Brain microvascular endothelial cell (primary cell): Measurements from ENCODE around the gene STAT1.

Experiments
- DNase-seq: peaks from one replicate; pipeline ENCODE4 v3.0.0-alpha.2; 2020
- H3K27ac ChIP-seq: fragments of 250-450 bp; sonication (Bioruptor Pico); 2 replicates; pipeline ENCODE4 v1.5.1; 2020; ENCODE audit warnings: mild to moderate bottlenecking, moderate library complexity
- H3K27me3 ChIP-seq: fragments of 250-450 bp; sonication (Bioruptor Pico); replicated peaks from 2 replicates; pipeline ENCODE4 v1.5.1; 2020; ENCODE audit warnings: mild to moderate bottlenecking
- H3K36me3 ChIP-seq: fragments of 250-450 bp; sonication (Bioruptor Pico); replicated peaks from 2 replicates; pipeline ENCODE4 v1.5.1; 2020; ENCODE audit warnings: mild to moderate bottlenecking
- H3K4me3 ChIP-seq: 2 replicates; pipeline ENCODE4 v1.5.1; 2011; ENCODE audit warnings: low read depth, mild to moderate bottlenecking, control low read depth, low read length, moderate library complexity
- in situ Hi-C: cut with HindIII; loops from 2 replicates; pipeline ENCODE4 v1.10.0; 2017; ENCODE audit warnings: low sequenced_read_pairs, low pct_ligation_motif_present
- TF ChIP-seq, protein P1 (sequence below): IDR thresholded peaks from 2 replicates; pipeline ENCODE4 v1.5.1; 2011; ENCODE audit warnings: low read depth, mild to moderate bottlenecking, moderate library complexity, low read length, control low read depth, inconsistent platforms; ENCODE audit errors: missing control alignments

STAT1 gene

DNA sequence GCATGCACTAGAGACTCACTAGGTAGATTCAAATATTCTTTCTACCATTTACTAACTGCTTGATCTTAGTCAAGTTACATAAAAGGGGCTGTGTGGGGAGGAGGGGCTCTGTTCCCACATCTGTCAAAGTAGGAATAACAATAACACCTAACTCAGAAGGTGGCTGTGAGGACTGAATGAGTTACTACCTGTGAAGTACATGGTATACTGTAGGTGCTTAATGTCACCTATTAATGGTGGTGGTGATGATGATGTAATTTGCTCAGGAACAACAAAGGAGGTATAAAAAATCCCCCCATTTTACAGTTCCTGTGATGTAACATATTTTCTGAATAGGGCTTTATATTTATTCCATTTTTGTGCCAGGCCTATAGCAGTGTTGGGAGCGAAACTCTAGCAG lies 40.7 kb downstream of the STAT1 start:
- Histone ChIP-seq H3K27ac (no peak overlapping the region), H3K36me3 (peaks cover 82% of the 10 kb centered on the region), H3K4me3 (no peak overlapping the region), H3K27me3 (no peaks in the 10 kb centered on the region)
- DNase-seq: no peak
- TF ChIP-seq, protein P1, sequence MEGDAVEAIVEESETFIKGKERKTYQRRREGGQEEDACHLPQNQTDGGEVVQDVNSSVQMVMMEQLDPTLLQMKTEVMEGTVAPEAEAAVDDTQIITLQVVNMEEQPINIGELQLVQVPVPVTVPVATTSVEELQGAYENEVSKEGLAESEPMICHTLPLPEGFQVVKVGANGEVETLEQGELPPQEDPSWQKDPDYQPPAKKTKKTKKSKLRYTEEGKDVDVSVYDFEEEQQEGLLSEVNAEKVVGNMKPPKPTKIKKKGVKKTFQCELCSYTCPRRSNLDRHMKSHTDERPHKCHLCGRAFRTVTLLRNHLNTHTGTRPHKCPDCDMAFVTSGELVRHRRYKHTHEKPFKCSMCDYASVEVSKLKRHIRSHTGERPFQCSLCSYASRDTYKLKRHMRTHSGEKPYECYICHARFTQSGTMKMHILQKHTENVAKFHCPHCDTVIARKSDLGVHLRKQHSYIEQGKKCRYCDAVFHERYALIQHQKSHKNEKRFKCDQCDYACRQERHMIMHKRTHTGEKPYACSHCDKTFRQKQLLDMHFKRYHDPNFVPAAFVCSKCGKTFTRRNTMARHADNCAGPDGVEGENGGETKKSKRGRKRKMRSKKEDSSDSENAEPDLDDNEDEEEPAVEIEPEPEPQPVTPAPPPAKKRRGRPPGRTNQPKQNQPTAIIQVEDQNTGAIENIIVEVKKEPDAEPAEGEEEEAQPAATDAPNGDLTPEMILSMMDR: no peak
- in situ Hi-C loops: no loop called here

DNA sequence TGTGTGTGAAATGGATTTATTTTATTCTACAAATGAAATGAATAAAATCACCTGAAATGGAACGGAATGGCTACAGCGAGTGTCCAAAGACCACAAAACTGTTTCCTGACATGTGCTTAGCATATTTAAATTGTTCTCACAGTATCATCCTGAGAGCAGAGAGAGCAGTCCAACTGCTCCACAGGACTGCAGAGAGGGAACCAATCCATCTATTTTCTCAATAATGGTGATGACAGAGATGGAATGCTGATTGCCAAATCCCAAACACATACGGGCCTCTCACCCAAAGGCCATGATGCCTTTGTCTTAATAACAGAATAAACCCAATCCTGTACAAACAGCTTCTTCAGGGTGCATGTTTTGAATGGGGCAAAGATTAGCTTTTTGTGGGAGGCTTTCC lies 41.1 kb downstream of the STAT1 start:
- Histone ChIP-seq H3K27me3 (no peaks in the 10 kb centered on the region), H3K36me3 (peaks cover 86% of the 10 kb centered on the region), H3K27ac (no peak overlapping the region), H3K4me3 (no peak overlapping the region)
- in situ Hi-C loops: no loop called here
- TF ChIP-seq, protein P1: no peak
- no peak for DNase-seq

DNA sequence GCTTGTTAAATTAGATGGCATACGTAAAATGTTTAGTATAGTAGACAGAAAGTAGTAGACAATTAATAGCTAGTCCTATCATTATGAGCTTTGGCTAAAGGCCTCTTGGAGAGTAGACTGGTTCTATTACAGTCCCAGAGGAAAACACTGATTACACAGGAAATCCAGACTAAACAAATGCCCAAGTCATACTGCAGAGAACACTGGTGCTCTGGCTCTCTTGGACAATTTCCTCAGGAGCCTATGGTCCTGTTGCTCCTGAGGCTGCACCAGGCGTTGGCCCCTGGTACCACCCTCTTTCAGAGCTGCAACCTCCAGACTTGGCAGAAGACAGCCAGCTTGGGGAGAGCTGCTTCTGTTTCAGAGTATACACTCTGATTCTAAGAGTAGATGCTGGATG lies 41.8 kb downstream of the STAT1 start:
- TF ChIP-seq, protein P1: no peak
- Histone ChIP-seq H3K27ac (no peak overlapping the region), H3K27me3 (no peaks in the 10 kb centered on the region), H3K36me3 (peaks cover 87% of the 10 kb centered on the region), H3K4me3 (no peak overlapping the region)
- in situ Hi-C loops: no loop called here
- DNase-seq: no peak

DNA sequence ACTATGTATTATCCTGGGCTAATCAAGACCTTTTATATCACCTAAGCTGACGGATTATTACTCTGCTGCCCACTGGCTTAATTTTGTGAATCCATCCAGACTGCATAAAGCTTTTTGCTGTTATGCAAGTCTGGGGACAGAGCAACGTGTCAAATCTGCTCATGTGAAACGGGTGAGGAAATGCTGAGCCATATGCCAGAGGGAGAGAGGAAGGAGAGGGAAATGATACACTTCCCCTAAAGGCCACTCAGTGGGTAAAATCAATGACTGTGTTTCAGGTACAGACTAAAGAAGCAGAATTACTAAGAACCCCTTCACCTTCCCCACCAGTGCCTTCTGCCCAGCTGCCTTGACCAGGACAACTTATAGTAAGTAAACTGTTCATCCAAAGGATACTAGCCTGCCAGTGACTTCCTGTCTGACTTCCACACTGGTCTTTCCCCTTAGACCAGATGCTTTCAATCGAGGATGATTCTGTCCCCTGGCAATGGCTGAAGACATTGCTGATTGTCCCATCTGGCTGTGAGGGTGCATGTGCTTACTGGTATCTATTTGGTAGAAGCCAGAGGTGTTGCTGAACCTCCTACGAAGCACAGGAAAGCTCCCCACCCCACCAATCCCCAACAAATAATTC lies 43.0 kb downstream of the STAT1 start:
- H3K27me3 ChIP-seq: no peaks in the 10 kb centered on the region
- H3K36me3 ChIP-seq: peaks cover 79% of the 10 kb centered on the region
- no peak overlapping the region for H3K27ac ChIP-seq
- TF ChIP-seq, protein P1: no peak
- no peak for DNase-seq
- no peak overlapping the region for H3K4me3 ChIP-seq
- in situ Hi-C loops: no loop called here

DNA sequence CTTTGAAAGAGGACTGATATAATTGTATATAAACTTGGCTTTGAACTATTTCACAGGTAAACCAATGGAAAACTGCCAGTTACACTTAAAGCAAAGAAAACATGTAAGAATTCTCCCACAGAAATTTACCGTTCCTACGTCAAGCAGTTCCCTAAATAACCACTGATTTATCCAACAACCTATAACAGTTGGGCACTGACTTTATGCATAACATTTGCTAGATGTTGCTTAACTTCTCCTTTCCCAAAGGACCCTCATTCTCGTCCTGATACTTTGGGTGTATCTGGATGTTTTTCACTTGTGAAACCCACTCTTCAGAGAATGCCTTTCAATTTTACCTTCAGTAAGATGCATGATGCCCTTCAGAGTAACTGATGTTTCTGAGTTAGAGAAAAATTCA lies 43.8 kb downstream of the STAT1 start:
- TF ChIP-seq, protein P1: no peak
- DNase-seq: no peak
- Histone ChIP-seq H3K27me3 (no peaks in the 10 kb centered on the region), H3K36me3 (peaks cover 79% of the 10 kb centered on the region), H3K4me3 (no peak overlapping the region), H3K27ac (no peak overlapping the region)
- in situ Hi-C loops: no loop called here

DNA sequence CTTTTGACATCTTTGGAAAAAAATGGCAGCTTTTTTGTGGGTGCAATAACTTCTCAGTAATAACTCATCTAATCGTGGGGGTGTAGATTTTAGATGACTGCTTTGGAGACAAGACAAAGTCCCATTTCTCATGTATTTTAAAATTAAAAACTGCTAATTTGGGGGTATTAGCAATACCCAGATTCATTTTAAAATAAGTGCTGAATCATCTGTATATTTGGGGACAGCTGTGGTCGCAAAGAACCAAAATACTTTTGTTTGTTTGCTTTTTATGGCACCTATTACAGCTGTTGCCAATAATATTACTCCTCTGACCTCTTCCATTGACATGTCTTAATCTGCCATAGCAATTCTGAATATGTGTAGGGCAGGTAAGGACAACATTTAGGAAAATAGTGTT lies 45.4 kb downstream of the STAT1 start:
- no peak overlapping the region for H3K27ac ChIP-seq
- no peak overlapping the region for H3K4me3 ChIP-seq
- H3K27me3 ChIP-seq: no peaks in the 10 kb centered on the region
- in situ Hi-C loops: no loop called here
- peaks cover 69% of the 10 kb centered on the region for H3K36me3 ChIP-seq
- TF ChIP-seq, protein P1: no peak
- no peak for DNase-seq
